Measurements from ENCODE around the gene MED20. TPM values are rescaled to one million over a fixed set of nuclear protein-coding genes. Genes with fewer than 3 reads are reported as not detected.
A peak's percentile ranks its signal among the peaks of the same experiment; 100 is the strongest.

Gene MED20
- total and polyA plus RNA-seq, 2 of the 8 experiments (the other 6 are each of a cell fraction or from before 2014, with no cell fraction given): 38.7 to 51.8 TPM

DNA sequence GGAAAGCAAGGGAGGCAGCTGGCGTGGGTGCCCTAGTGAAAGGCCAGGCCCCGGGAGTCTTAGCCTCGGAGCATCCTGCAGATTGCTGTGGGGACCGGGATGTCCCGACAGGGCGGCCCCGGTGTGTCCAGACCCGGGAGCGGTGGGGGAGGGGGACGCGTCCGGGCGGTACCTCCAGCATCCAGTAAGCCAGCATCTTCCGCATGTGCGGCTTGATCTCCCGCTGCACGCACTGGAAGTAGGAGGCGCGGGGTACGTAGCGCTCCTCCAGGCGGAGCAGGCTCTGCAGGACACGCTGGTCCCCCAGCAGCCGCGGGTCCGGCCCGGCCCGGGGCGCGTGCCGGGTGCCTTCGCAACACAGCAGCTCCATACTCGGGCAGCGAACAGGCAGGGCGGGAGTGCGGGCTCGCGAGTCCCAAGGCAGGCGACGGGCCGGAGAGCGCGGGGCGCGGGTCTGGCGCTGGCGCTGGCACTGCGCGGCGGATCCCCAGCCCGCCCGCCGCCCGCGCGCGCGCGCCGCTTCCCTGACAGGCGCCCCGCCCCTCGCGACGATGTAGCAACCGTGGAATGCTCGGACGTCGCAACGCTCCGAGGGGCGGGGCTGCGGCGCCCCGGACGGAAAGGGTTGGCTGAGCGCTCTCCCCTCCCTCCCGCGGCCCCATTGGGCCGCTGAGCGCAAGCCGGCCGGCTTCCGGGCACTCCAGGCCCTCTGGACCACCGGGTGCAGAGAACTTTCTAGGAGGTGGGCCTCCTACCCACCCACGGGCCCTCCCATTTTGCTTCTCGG, 20.5 kb upstream of the MED20 start, which contains the start of gene CCND3:
TSS of gene CCND3 (minus strand) at position 529 of the 787 bp plus-strand sequence. CDS start at position 370, 159 bp downstream.
- Histone ChIP-seq H2BK12ac (ENCODE audit: low read depth, low read length) (peak within 1 kb of the TSS; percentile 99), H2BK15ac (ENCODE audit: low read length) (peak within 1 kb of the TSS; percentile 75; the same call in 1 of the 2 replicates), H4K20me1 (replicated peaks in 1 of 2; ENCODE audit: control insufficient read depth in 1 of 2, insufficient read depth in 2 of 2, low read length in 2 of 2) (no peaks in the 10 kb centered on the region), H3K4me3 (ENCODE audit: extremely low read depth in 1 of 4, insufficient read depth in 2 of 4, low read depth in 3 of 4, low read length in 4 of 4) (peak within 1 kb of the TSS; percentile 69 to 91 (median 84)), H3K36me3 (ENCODE audit: control insufficient read depth in 2 of 4, insufficient read depth in 4 of 4, low read length in 3 of 4) (peaks cover 0 to 2% (median 0%) of the 10 kb centered on the region in 4 experiments; a peak in 1 of 8 replicates), H3K27me3 (replicated peaks in 1 of 4; ENCODE audit: control insufficient read depth in 3 of 4, extremely low read depth in 1 of 4, insufficient read depth in 3 of 4, low read length in 3 of 4) (no peaks in the 10 kb centered on the region), H3K4me2 (ENCODE audit: insufficient read depth in 1 of 2, low read depth in 2 of 2, low read length in 2 of 2) (peak within 1 kb of the TSS; percentile 98 to 99), H4K8ac (ENCODE audit: extremely low read depth, insufficient read depth, low read length) (peak within 1 kb of the TSS; percentile 80), H3K23ac (ENCODE audit: insufficient read length) (no peak within 1 kb of the TSS), H3K14ac (ENCODE audit: insufficient read length) (no peak within 1 kb of the TSS), H2BK5ac (ENCODE audit: low read depth, low read length) (peak within 1 kb of the TSS; percentile 63; the same call in 1 of the 2 replicates), H3K79me1 (ENCODE audit: low read depth, low read length) (peaks cover 2% of the 10 kb centered on the region; the same call in 1 of the 2 replicates), H4K5ac (ENCODE audit: insufficient read length, low read depth, low read length) (peak within 1 kb of the TSS; percentile 24), H2AK5ac (ENCODE audit: low read depth, low read length) (no peak within 1 kb of the TSS), H3K23me2 (ENCODE audit: low read depth, low read length) (peaks cover 17% of the 10 kb centered on the region), H3K4ac (replicated peaks; ENCODE audit: insufficient read length, low read depth, low read length) (peak within 1 kb of the TSS; percentile 1), H3K9me3 (ENCODE audit: insufficient read depth in 2 of 2, low read depth in 1 of 2, low read length in 1 of 2) (no peaks in the 10 kb centered on the region), H3K18ac (ENCODE audit: extremely low read depth, low read length) (peak within 1 kb of the TSS; percentile 55), H3K56ac (replicated peaks; ENCODE audit: insufficient read length, low read depth, low read length) (peak within 1 kb of the TSS; percentile 23), H2BK120ac (replicated peaks; ENCODE audit: low read depth, low read length) (no peak within 1 kb of the TSS), H2BK20ac (ENCODE audit: low read length) (0 out of 2 replicates have a peak within 1 kb of the TSS, but pooled peaks have one; percentile 75), H3K79me2 (ENCODE audit: control insufficient read depth in 1 of 2, insufficient read depth in 2 of 2, low read length in 2 of 2) (peaks cover 0 to 10% of the 10 kb centered on the region in 2 experiments; a peak in 1 of 4 replicates), H3K27ac (ENCODE audit: low read depth, low read length) (no peak within 1 kb of the TSS), H3K9ac (replicated peaks in 1 of 4; ENCODE audit: extremely low read depth in 1 of 4, low read depth in 3 of 4, low read length in 3 of 4) (peak within 1 kb of the TSS in 2 of 4 experiments; percentile 26 to 48; a peak in 5 of 7 replicates), H3K4me1 (replicated peaks in 1 of 4; ENCODE audit: control insufficient read depth in 3 of 4, insufficient read depth in 4 of 4, low read length in 3 of 4) (peaks cover 6 to 28% (median 23%) of the 10 kb centered on the region in 4 experiments), H4K91ac (replicated peaks; ENCODE audit: insufficient read length, low read length) (peak within 1 kb of the TSS; percentile 36), H2AFZ (ENCODE audit: low read length) (peak within 1 kb of the TSS; percentile 97)
- no peak for FAIRE-seq
- ChIA-PET POLR2A (ENCODE audit: partially characterized antibody) (interaction anchor here (0.7 to 16.6 kb wide), 9 partner anchors 9 to 104 kb away, joined by 3 to 235 read pairs (median 4); partner anchors contain the start of genes BYSL, MED20 and TAF8), CTCF (ENCODE audit: partially characterized antibody) (interaction anchor here (0.7 to 13.7 kb wide), 9 partner anchors 8 to 155 kb away, joined by 3 to 219 read pairs (median 6); partner anchors contain the start of genes BYSL and MED20)
- DNase-seq (ENCODE audit: low read depth in 1 of 2, low spot score in 2 of 2): peak in 1 of 2 experiments; percentile 83
- 1% methylated on average over 61 of the region's 87 CpGs; no CpG with 5 or more reads in 1 of the 2 experiments for WGBS, 2 experiments (ENCODE audit: extremely low coverage in 1 of 2, insufficient coverage in 1 of 2, insufficient read length in 1 of 2, insufficient replicate concordance in 2 of 2, low coverage in 1 of 2, low lambda C conversion rate in 2 of 2, missing lambda C conversion rate in 1 of 2)
- TF ChIP-seq RBBP5 (IDR thresholded peaks at IDR 0.05; ENCODE audit: borderline replicate concordance, low read depth, low read length): peak; percentile 74; the same call in 1 of the 2 replicates
- TF ChIP-seq, protein P1, sequence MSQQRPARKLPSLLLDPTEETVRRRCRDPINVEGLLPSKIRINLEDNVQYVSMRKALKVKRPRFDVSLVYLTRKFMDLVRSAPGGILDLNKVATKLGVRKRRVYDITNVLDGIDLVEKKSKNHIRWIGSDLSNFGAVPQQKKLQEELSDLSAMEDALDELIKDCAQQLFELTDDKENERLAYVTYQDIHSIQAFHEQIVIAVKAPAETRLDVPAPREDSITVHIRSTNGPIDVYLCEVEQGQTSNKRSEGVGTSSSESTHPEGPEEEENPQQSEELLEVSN (IDR thresholded peaks at IDR 0.05): peak; percentile 79
- TF ChIP-seq, protein P2, sequence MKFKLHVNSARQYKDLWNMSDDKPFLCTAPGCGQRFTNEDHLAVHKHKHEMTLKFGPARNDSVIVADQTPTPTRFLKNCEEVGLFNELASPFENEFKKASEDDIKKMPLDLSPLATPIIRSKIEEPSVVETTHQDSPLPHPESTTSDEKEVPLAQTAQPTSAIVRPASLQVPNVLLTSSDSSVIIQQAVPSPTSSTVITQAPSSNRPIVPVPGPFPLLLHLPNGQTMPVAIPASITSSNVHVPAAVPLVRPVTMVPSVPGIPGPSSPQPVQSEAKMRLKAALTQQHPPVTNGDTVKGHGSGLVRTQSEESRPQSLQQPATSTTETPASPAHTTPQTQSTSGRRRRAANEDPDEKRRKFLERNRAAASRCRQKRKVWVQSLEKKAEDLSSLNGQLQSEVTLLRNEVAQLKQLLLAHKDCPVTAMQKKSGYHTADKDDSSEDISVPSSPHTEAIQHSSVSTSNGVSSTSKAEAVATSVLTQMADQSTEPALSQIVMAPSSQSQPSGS (IDR thresholded peaks at IDR 0.05; ENCODE audit: low read length): no peak
- TF ChIP-seq KDM4A (IDR thresholded peaks at IDR 0.05; ENCODE audit: low read depth, low read length, severe bottlenecking): peak; percentile 74
- no peak for TF ChIP-seq SRF (IDR thresholded peaks at IDR 0.05; ENCODE audit: low read depth, low read length)
- TF ChIP-seq, protein P3, sequence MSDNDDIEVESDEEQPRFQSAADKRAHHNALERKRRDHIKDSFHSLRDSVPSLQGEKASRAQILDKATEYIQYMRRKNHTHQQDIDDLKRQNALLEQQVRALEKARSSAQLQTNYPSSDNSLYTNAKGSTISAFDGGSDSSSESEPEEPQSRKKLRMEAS (IDR thresholded peaks at IDR 0.05): peak; percentile 79
- no peak for TF ChIP-seq SP1 (IDR thresholded peaks at IDR 0.05; ENCODE audit: low read depth, low read length)
- no peak for TF ChIP-seq ZNF274 (IDR thresholded peaks at IDR 0.05; ENCODE audit: borderline replicate concordance, extremely low read depth, low read length)
